ENCODE results near the gene N4BP2L2. TPM values are rescaled to one million over a fixed set of nuclear protein-coding genes. Genes with fewer than 3 reads are reported as not detected.
A peak's percentile ranks its signal among the peaks of the same experiment; 100 is the strongest.

Gene N4BP2L2
- total RNA-seq, 1 experiment from 2014 or later: 96.8 TPM

GRCh38 chr13:32417995-32418394 lies 120.6 kb downstream of the N4BP2L2 start:
- Histone ChIP-seq H3K4me3 (ENCODE audit: low read depth, low read length, poor library complexity, severe bottlenecking) (no peak overlapping the region), H3K4me1 (ENCODE audit: insufficient read depth, low read length, poor library complexity, severe bottlenecking) (no peaks in the 10 kb centered on the region), H3K9me3 (ENCODE audit: low read depth, low read length, poor library complexity, severe bottlenecking) (peaks cover 4% of the 10 kb centered on the region), H3K27ac (ENCODE audit: low read depth, low read length, poor library complexity, severe bottlenecking) (no peak overlapping the region), H3K27me3 (replicated peaks; ENCODE audit: insufficient read depth, low read depth, low read length, poor library complexity) (no peaks in the 10 kb centered on the region), H3K36me3 (ENCODE audit: insufficient read depth, low read length, poor library complexity, severe bottlenecking) (no peaks in the 10 kb centered on the region)
- ChIA-PET CTCF (no interaction called here), POLR2A (ENCODE audit: low non-redundant PET) (no interaction called here)
- DNase-seq (ENCODE audit: low spot score): no peak
- BruUV-seq (replicated peaks): no TSS peak
- TF ChIP-seq, protein P1, sequence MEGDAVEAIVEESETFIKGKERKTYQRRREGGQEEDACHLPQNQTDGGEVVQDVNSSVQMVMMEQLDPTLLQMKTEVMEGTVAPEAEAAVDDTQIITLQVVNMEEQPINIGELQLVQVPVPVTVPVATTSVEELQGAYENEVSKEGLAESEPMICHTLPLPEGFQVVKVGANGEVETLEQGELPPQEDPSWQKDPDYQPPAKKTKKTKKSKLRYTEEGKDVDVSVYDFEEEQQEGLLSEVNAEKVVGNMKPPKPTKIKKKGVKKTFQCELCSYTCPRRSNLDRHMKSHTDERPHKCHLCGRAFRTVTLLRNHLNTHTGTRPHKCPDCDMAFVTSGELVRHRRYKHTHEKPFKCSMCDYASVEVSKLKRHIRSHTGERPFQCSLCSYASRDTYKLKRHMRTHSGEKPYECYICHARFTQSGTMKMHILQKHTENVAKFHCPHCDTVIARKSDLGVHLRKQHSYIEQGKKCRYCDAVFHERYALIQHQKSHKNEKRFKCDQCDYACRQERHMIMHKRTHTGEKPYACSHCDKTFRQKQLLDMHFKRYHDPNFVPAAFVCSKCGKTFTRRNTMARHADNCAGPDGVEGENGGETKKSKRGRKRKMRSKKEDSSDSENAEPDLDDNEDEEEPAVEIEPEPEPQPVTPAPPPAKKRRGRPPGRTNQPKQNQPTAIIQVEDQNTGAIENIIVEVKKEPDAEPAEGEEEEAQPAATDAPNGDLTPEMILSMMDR (conservative IDR thresholded peaks at IDR 0.05; ENCODE audit: low read depth, low read length): no peak
- no peak for TF ChIP-seq EZH2 (IDR thresholded peaks at IDR 0.05; ENCODE audit: borderline replicate concordance, low read depth, low read length, poor library complexity, severe bottlenecking)
- intact Hi-C loops (cut with micrococcal nuclease; ENCODE audit: unreplicated experiment): no loop called here

- ChIA-PET CTCF (no interaction called here), POLR2A (ENCODE audit: low non-redundant PET) (no interaction called here)
- Histone ChIP-seq H3K4me3 (ENCODE audit: low read depth, low read length, poor library complexity, severe bottlenecking) (no peak overlapping the region), H3K36me3 (ENCODE audit: insufficient read depth, low read length, poor library complexity, severe bottlenecking) (no peaks in the 10 kb centered on the region), H3K9me3 (ENCODE audit: low read depth, low read length, poor library complexity, severe bottlenecking) (peaks cover 4% of the 10 kb centered on the region), H3K27ac (ENCODE audit: low read depth, low read length, poor library complexity, severe bottlenecking) (no peak overlapping the region), H3K4me1 (ENCODE audit: insufficient read depth, low read length, poor library complexity, severe bottlenecking) (no peaks in the 10 kb centered on the region), H3K27me3 (replicated peaks; ENCODE audit: insufficient read depth, low read depth, low read length, poor library complexity) (no peaks in the 10 kb centered on the region)
- intact Hi-C loops (cut with micrococcal nuclease; ENCODE audit: unreplicated experiment): no loop called here
- BruUV-seq (replicated peaks): no TSS peak
- TF ChIP-seq, protein P1 (conservative IDR thresholded peaks at IDR 0.05; ENCODE audit: low read depth, low read length): peak; percentile 63
- TF ChIP-seq EZH2 (IDR thresholded peaks at IDR 0.05; ENCODE audit: borderline replicate concordance, low read depth, low read length, poor library complexity, severe bottlenecking): no peak
- DNase-seq (ENCODE audit: low spot score): peak; percentile 41
These were observed 123.6 kb downstream of the N4BP2L2 start for GRCh38 chr13:32415019-32415418.

GRCh38 chr13:32414580-32414979 lies 124.0 kb downstream of the N4BP2L2 start:
- POLR2A ChIA-PET (ENCODE audit: low non-redundant PET): no interaction called here
- peaks cover 2% of the 10 kb centered on the region for H3K9me3 ChIP-seq (ENCODE audit: low read depth, low read length, poor library complexity, severe bottlenecking)
- intact Hi-C loops (cut with micrococcal nuclease; ENCODE audit: unreplicated experiment): no loop called here
- DNase-seq (ENCODE audit: low spot score): no peak
- no peaks in the 10 kb centered on the region for H3K4me1 ChIP-seq (ENCODE audit: insufficient read depth, low read length, poor library complexity, severe bottlenecking)
- CTCF ChIA-PET: no interaction called here
- BruUV-seq (replicated peaks): no TSS peak
- H3K27ac ChIP-seq (ENCODE audit: low read depth, low read length, poor library complexity, severe bottlenecking): no peak overlapping the region
- no peaks in the 10 kb centered on the region for H3K27me3 ChIP-seq (replicated peaks; ENCODE audit: insufficient read depth, low read depth, low read length, poor library complexity)
- no peak overlapping the region for H3K4me3 ChIP-seq (ENCODE audit: low read depth, low read length, poor library complexity, severe bottlenecking)
- no peak for TF ChIP-seq EZH2 (IDR thresholded peaks at IDR 0.05; ENCODE audit: borderline replicate concordance, low read depth, low read length, poor library complexity, severe bottlenecking)
- TF ChIP-seq, protein P1 (conservative IDR thresholded peaks at IDR 0.05; ENCODE audit: low read depth, low read length): no peak
- no peaks in the 10 kb centered on the region for H3K36me3 ChIP-seq (ENCODE audit: insufficient read depth, low read length, poor library complexity, severe bottlenecking)

Data from A673 (cell line).